Measurements from ENCODE around the gene NDUFS4.
"Not testable (repeated sequence)": the region's sequence is repeated elsewhere in the genome, so short reads cannot be mapped to it uniquely, and the experiment has no call there.

DNA sequence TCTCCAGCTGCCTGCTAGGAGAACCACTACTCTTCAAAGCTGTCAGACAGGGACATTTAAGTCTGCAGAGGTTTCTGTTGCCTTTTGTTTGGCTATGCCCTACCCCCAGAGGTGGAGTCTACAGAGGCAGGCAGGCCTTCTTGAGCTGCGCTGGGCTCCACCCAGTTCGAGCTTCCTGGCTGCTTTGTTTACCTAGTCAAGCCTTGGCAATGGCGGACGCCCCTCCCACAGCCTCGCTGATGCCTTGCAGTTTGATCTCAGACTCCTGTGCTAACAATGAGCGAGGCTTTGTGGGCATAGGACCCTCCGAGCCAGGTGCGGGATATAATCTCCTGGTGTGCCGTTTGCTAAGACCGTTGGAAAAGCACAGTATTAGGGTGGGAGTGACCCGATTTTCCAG lies 104.9 kb downstream of the NDUFS4 start:
- TF ChIP-seq, protein P1, sequence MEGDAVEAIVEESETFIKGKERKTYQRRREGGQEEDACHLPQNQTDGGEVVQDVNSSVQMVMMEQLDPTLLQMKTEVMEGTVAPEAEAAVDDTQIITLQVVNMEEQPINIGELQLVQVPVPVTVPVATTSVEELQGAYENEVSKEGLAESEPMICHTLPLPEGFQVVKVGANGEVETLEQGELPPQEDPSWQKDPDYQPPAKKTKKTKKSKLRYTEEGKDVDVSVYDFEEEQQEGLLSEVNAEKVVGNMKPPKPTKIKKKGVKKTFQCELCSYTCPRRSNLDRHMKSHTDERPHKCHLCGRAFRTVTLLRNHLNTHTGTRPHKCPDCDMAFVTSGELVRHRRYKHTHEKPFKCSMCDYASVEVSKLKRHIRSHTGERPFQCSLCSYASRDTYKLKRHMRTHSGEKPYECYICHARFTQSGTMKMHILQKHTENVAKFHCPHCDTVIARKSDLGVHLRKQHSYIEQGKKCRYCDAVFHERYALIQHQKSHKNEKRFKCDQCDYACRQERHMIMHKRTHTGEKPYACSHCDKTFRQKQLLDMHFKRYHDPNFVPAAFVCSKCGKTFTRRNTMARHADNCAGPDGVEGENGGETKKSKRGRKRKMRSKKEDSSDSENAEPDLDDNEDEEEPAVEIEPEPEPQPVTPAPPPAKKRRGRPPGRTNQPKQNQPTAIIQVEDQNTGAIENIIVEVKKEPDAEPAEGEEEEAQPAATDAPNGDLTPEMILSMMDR (IDR thresholded peaks at IDR 0.05), result not testable (repeated sequence)
- not testable (repeated sequence) for TF ChIP-seq POLR2A (IDR thresholded peaks at IDR 0.05)
